HEK293 (cell line): Measurements from ENCODE around the gene SCN8A.

Experiments used
- GLI2 ChIP-seq: fragments of 450-650 bp; formaldehyde crosslinking; IDR thresholded peaks from 2 replicates; pipeline ENCODE4; 2017; ENCODE audit warnings: missing biosample characterization, missing genetic modification characterization, low read depth, borderline replicate concordance
- OVOL3 ChIP-seq: fragments of 450-650 bp; formaldehyde crosslinking; IDR thresholded peaks from 2 replicates; pipeline ENCODE4 v1.5.1; 2016; ENCODE audit warnings: missing biosample characterization, missing genetic modification characterization
- PATZ1 ChIP-seq: fragments of 450-650 bp; formaldehyde crosslinking; IDR thresholded peaks from 2 replicates; pipeline ENCODE4 v1.5.1; 2016; ENCODE audit warnings: missing biosample characterization, missing genetic modification characterization
- ZNF335 ChIP-seq: fragments of 450-650 bp; formaldehyde crosslinking; conservative IDR thresholded peaks from 2 replicates; pipeline ENCODE4 v1.5.1; 2016; ENCODE audit warnings: missing biosample characterization, missing genetic modification characterization
- TF ChIP-seq, protein P1 (sequence below): fragments of 450-650 bp; formaldehyde crosslinking; IDR thresholded peaks from 2 replicates; pipeline ENCODE4 v1.5.1; 2016; ENCODE audit warnings: missing biosample characterization, missing genetic modification characterization

GRCh38 chr12:51687614-51688013 lies 96.6 kb downstream of the SCN8A start:
- TF ChIP-seq PATZ1 (tag by site-specific recombination) (no peak), ZNF335 (tag by site-specific recombination) (no peak), OVOL3 (tag by site-specific recombination) (no peak), GLI2 (tag by site-specific recombination) (no peak)
- TF ChIP-seq, protein P1, sequence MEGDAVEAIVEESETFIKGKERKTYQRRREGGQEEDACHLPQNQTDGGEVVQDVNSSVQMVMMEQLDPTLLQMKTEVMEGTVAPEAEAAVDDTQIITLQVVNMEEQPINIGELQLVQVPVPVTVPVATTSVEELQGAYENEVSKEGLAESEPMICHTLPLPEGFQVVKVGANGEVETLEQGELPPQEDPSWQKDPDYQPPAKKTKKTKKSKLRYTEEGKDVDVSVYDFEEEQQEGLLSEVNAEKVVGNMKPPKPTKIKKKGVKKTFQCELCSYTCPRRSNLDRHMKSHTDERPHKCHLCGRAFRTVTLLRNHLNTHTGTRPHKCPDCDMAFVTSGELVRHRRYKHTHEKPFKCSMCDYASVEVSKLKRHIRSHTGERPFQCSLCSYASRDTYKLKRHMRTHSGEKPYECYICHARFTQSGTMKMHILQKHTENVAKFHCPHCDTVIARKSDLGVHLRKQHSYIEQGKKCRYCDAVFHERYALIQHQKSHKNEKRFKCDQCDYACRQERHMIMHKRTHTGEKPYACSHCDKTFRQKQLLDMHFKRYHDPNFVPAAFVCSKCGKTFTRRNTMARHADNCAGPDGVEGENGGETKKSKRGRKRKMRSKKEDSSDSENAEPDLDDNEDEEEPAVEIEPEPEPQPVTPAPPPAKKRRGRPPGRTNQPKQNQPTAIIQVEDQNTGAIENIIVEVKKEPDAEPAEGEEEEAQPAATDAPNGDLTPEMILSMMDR: no peak
